Measurements from ENCODE around the gene POLR2C. TPM values are rescaled to one million over a fixed set of nuclear protein-coding genes. Genes with fewer than 3 reads are reported as not detected.
"Not testable (repeated sequence)": the region's sequence is repeated elsewhere in the genome, so short reads cannot be mapped to it uniquely, and the experiment has no call there.

POLR2C gene
- 46.9 TPM for total RNA-seq
- long read RNA-seq, transcript POLR2C-201 (9 exons, 2,057 nt) = major isoform, 53 of 64 reads
- long read RNA-seq, partial matches to known transcripts = 1 of 64 reads
- long read RNA-seq, other reads (novel, unspliced or antisense) = 8 of 64 reads

DNA sequence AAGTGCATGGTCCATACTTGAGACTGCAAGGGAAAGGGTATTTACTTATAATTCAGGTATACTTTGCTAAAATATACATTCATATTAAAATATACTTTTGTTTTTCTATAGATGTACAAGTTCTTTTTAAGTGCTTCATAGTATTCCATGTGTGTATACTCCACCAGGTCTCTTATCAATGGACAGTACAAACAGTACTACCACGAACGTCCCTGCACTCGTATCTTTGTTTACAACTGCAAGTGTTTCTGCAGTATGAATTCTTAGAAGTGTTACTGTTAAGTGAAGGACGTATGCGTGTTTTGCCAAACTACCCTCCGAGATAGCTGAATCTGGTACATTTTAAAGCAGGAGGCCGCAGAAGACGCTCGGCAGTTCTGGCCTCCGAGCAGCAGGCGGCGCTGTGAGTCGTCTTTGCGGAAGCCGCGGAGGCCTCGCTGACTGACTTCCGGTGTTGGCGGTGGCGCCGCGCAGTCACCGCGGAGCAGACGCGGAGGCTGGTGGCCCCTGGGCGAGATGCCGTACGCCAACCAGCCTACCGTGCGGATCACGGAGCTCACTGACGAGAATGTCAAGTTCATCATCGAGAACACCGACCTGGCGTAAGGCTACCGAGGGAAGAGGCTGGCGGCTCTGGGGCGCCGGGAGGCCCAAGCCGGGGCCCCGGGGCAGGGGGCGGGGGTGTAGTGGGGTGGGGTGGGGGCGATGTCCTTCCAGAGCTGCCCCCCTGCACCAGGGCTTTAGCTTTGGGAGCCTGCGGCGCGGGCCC is at the start of gene POLR2C:
POLR2C (plus strand) TSS at position 471 of the 769 bp plus-strand sequence; CDS start at position 517, 46 bp downstream.
- intact Hi-C loops (cut with DNase I) = loop anchor here (5.0 kb wide), 1 partner anchor 75 kb away; the partner anchor contains the start of gene CCDC102A
- peak; percentile 95 for DNase-seq (ENCODE audit: low spot score)

DNA sequence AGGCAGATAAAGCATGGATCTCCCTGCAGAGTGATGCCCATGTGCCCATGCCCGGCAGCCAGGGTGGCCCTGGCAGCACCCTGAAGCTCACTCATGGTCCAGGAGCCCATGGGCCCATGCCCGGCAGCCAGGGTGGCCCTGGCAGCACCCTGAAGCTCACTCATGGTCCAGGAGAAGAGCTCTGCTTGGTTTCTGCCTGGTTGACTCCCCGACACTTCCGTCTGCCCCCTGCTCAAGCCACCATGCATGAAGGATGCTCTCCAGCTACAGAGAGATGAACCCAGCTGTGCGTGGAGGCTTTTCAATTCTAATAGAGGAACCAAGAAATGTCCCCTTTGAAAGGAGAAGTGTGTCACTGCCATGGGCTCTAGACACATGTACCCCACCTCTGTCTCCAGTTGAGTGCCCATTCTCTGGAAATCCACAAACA is 49.2 kb upstream of the POLR2C start:
- peak; percentile 63 for DNase-seq (ENCODE audit: low spot score)
- intact Hi-C loops (cut with DNase I) = loop anchor here (5.0 to 10.0 kb wide), 2 partner anchors 36 to 329 kb away; no protein-coding TSS in a partner anchor

DNA sequence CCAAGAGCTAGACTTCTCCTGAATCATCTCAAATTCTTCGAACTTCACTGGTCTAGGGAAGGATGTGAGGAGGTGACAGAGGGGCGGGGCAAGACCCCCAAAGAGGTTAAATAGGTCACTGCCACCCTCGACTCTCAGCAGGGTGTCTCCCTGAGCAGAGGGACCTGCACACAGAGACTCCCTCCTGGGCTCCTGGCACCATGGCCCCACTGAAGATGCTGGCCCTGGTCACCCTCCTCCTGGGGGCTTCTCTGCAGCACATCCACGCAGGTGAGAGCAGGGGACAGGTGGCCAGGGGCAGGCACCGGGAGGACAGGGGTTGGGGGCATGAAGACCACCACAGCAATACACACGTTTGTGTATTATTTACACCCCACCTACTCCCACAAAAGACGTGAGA is 48.7 kb upstream of the POLR2C start:
- intact Hi-C loops (cut with DNase I) = loop anchor here (5.0 to 10.0 kb wide), 2 partner anchors 36 to 329 kb away; no protein-coding TSS in a partner anchor
- DNase-seq (ENCODE audit: low spot score) = peak; percentile 63

DNA sequence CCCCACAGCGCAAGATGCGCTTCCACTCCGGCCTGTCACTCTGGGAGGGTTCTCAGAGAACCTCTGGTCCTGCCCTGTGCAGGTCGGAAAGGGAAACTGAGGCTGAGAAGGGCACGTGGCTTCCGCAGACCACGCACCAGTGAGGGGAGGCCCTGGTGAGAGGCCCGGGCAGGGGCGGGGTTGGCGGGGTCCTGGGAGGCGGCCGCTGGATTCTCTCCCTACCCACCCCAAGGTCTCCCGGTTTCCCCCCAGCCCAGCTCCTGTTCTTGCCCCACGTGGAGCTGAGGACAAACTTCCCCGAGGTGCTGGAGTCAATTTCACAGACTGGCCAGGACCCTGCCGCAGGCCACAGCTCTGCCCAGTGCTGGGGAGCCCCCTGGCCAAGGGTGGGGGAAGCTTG is 46.4 kb upstream of the POLR2C start:
- intact Hi-C loops (cut with DNase I) = loop anchor here (10.0 kb wide), 1 partner anchor 331 kb away; no protein-coding TSS in a partner anchor
- peak; percentile 65 for DNase-seq (ENCODE audit: low spot score)

DNA sequence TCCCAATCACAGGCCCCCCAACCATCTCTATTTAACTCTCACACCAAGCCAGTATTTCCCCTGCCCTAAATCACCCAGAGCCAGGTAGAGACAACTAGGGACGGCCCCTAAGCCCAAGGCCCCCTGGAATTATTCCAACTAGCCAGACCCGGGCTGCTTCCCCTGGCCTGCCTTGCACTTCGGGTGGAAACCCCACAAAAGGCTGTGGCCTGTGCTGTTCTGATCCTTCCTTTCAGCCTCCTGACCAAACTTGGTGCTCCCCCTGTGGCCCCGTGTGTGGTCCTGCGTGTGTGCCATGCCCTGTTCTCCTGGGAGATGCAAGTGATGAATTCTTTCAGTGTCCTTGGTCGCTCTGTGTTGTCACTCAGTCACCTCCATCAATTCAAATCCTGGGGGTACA is 43.0 kb upstream of the POLR2C start:
- no peak for DNase-seq (ENCODE audit: low spot score)
- intact Hi-C loops (cut with DNase I) = loop anchor here (2.0 to 10.0 kb wide), 2 partner anchors 99 to 335 kb away; no protein-coding TSS in a partner anchor

DNA sequence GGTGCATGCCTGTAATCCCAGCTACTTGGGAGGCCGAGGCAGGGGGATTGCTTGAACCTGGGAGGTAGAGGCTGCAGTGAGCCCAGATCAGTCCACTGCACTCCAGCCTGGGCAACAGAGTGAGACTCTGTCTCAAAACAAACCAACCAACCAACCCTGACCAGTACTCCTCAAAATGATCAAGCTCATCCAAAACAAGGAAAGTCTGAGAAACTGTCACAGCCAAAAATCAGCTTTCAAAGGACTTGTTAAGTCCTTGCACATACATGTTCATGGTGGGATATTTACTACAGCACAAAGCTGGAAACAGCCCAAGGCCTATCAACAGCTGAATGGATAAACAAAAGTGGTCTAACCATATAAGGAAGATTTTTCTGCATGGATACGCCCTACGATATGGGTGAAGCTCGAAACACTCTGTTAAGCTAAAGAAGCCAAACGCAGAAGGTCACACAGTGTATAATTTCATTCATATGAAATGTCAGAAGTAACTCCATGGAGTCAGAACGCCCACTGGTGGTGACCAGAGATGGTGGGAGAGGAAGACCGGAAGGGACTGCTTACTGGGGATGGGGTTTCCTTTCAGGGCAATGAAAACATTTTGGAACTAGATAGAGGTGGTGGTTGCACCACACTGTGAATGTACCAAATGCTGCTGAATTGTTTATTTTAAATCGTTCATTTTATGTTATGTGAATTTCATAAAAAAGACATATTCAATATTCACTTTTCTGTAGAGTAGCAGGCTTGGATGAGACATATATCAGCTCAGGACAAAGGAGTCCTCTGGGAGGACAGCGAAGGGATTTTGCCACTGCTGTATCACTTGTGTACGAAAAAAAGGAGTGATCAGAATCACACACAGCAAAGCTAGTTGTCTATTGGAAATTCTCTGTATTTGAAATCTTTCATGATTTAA is 40.2 kb upstream of the POLR2C start:
- intact Hi-C loops (cut with DNase I) = no loop called here
- DNase-seq (ENCODE audit: low spot score) = no peak

DNA sequence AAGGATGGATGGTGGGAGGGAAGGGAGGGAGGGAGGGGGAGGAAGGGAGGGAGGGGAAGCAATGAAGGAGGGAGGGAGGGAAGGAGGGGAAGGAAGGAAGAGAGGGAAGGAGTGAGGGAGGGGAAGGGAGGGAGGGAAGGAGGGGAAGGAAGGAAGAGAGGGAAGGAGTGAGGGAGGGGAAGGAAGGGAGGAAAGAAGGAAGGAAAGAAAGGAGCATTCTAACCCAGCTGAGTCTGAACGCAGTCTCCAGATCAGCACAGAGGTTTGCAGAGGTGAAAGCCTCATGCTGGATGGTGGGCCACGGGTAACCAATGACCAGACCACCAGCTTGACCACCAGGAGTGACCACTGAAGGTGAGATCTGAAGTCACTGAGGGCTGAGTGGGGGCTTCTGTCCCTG is 39.3 kb upstream of the POLR2C start:
- DNase-seq (ENCODE audit: low spot score) = no peak
- intact Hi-C loops (cut with DNase I) = no loop called here

DNA sequence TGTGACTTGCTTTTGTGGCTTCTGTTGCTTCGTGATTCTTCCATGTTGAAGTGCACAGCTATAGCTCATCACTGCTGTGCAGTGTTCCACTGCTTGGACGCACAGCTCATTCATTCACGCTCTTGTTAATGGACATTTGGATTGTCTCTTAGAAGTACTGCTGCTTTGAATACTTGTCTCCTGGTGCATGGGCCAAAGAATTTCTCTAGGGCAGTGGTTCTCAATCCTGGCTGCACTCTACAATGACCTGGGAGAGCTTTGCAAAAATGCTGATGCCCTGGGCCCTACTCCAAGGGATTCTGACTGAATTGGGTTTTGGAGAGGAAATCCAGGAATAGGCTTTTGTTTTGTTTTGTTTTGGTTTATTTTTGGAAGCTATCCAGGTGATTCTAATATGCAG is 37.9 kb upstream of the POLR2C start:
- no peak for DNase-seq (ENCODE audit: low spot score)
- intact Hi-C loops (cut with DNase I) = no loop called here

DNA sequence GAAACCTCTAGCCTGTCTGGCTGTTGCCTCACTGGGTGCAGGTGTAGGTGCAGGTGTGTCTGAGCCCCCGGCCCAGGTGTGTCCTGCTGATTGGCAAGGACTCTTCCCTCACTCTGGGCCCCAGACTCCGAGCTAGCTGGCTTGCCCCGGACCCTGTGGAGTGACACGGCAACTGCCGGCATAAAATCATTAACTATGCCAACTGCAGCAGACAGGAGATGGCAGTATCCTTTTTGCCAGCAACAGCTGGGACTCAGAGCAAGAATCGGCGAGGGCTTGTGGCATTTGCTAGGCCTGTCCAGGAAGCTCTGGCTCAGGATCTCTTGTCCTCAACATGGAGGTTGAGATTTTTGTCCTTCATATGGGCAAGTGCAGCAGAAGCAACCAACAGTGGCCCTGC is 36.1 kb upstream of the POLR2C start:
- DNase-seq (ENCODE audit: low spot score) = no peak
- intact Hi-C loops (cut with DNase I) = no loop called here

DNA sequence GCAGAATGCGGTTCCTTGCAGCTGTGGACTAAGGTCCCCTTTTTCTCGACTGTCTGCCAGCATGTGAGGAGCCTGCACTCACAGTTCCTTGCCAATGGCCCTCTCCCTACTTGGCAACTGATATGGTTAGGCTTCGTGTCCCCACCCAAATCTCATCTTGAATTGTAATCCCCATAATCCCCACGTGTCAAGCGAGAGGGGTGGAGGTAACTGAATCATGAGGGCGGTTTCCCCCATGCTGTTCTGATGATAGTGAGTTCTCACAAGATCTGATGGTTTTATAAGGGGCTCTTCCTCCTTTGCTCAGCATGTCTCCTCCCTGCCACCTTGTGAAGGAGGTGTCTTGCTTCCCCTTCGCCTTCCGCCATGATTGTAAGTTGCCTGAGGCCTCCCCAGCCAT is 35.2 kb upstream of the POLR2C start:
- intact Hi-C loops (cut with DNase I) = no loop called here
- no peak for DNase-seq (ENCODE audit: low spot score)

DNA sequence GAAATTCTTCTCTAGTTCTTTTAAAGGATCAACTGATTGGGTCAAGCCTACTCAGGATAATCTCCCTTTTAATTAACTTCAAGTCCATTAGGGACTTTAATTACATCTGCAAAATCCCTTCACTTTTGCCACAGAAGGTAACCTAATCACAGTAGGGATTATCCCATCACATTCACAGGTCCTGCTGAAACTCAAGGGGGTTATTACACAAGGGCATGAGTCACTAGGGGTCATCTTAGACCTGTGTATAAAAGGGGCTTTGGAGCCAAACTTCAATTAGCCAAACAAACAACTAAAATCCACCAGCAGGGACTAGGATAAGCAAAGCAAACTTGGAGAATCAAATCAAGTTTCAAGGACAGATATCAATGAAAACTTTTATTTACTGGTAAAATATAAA is 34.7 kb upstream of the POLR2C start:
- intact Hi-C loops (cut with DNase I) = no loop called here

DNA sequence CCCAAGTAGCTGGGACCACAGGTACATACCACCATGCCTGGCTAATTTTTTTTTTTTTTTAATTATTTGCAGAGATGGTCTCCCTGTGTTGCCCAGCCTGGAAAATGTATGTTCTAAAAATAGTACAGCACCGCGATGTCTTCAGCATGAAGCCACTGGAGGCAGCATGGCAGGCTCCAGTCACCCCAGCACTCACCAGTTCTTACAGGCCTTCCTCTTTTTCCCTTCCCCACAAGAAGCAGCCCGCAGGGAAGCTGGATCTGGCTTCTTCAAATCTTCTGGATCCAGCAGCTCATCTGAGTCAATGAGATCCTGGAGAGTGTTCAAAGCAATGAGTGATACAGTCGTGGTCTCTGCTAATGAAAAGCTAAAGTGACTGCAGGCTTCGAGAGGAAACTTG is 31.5 kb upstream of the POLR2C start:
- intact Hi-C loops (cut with DNase I) = no loop called here
- no peak for DNase-seq (ENCODE audit: low spot score)

More for the DNA sequence above, 34.7 kb upstream of the POLR2C start:
- no peak for DNase-seq (ENCODE audit: low spot score)

DNA sequence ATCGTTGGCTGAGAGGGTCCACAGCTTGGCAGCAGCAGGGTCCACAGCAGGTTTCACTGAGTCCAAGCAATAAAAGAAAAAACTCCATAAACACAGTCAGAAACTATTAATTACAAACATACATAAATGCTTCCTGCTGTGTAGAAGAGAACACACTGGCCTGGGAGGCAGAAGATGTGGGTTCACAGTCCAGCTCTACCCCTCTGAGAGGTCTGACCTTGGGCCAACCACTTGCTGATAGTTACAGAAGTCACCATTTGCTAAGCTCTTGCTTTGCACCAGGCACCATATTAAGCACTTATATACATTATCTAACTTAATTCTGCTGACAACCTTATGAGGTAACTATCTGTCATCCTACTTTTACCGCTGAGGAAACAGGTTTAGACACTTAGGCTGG is 30.0 kb upstream of the POLR2C start:
- intact Hi-C loops (cut with DNase I) = no loop called here

DNA sequence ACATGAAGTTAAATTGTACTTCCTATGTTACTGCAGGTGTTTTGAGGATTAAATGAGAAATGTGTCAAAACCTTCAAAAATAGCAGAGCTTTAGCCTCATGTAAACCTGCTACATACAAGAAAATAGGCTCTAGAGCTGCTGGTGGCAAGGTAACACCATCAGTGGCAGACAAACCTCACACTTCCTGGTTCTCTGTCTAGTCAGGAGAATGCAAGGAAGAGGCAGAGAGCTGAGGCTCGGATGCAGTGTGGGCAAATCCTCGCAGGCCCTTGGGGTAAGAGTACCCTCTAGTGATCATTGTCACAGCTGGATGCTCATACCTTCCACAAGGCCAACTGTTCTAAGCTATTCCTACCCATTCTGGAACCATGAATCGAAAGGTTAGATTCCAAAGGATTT is 29.5 kb upstream of the POLR2C start:
- DNase-seq (ENCODE audit: low spot score) = no peak
- intact Hi-C loops (cut with DNase I) = no loop called here

More for the DNA sequence above, 30.0 kb upstream of the POLR2C start:
- DNase-seq (ENCODE audit: low spot score) = no peak

DNA sequence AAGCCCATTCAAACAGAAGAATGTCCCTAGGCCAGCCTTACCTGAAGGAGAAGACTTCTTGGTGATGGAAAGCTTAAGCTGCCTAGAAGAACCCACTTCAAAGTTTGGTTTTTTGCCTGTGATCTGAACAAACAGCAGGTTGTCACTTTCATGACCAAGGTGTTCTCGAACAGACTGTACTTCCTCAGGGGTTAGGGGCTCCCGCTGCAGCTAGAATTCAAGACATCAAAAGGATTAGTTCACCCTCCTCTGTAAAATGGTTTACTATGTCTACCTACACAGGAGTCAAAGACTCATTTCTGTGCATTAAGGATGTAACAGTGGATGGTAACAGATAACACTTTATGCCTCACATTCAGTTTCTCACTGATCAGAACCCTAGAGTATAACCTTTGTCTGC is 28.5 kb upstream of the POLR2C start:
- DNase-seq (ENCODE audit: low spot score) = no peak
- intact Hi-C loops (cut with DNase I) = no loop called here

DNA sequence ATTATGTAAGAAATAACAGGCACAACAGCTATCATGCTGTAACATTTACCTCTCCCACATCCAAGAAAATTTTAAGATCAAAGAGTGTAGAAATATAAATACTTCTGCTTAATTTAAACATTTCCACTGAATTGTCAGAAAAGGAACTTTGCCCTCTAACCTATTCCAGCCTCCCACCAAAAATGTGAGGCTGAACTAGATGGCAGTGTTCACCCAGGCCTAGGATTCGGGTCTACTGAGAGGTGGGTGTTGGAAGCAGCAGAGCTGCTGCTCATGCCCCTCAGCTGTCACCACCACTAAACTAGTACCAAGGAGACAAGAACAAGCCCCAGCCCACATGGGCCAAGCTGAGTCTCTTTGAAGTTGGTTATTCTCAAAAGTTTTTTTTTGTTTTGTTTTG is 26.6 kb upstream of the POLR2C start:
- DNase-seq (ENCODE audit: low spot score) = no peak
- intact Hi-C loops (cut with DNase I) = no loop called here

DNA sequence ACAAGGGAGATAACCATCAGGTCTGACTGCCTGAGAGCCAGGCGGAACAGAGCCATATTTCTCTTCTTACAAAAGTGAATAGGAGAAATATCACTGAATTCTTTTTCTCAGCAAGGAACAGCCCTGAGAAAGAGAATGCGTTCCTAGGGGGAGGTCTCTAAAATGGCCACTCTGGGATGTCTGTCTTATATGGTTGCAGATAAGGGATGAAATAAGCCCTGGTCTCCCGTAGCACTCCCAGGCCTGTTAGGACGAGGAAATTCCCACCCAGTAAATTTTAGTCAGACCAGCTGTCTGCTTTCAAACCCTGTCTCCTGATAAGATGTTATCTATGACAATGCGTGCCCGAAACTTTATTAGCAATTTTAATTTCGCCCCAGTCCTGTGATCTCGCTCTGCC is 22.5 kb upstream of the POLR2C start:
- intact Hi-C loops (cut with DNase I); DNase-seq (ENCODE audit: low spot score): not testable (repeated sequence)

DNA sequence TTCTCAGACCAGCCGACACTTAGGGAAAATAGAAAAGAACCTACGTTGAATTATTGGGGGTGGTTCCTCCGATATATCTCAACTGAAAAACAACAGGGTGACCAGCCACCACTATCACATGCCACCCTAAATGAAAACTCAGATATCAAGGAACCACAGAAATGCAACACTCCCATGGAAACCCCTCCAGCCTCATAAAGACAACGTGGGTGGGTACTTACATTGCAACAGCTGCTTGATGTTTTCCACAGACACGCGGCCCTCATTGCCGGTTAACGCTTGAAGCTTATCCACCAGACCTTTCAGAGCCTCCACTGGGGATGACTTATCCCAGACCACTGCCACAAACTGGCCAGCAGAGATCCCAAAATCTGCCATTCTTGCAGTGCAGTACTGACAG is 21.9 kb upstream of the POLR2C start:
- intact Hi-C loops (cut with DNase I); DNase-seq (ENCODE audit: low spot score): not testable (repeated sequence)

DNA sequence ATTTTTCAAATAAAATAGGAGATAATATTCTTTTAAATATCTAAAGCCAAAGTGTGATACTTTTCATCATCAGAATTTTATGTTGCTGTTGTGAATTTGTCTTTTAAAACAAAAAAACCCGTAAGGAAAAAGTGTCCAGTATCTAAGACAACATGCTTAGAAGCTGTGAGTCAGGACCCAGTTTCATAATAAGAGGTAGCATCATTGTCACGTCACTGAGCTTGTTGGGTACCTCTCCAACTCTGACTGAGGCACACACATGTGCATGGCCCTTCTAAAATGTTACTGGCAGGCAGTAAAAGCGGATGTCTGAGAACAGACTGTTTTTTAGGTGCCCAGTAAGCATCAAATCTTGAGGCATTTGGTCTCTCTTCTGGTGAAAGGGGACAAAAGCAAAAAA is 17.8 kb upstream of the POLR2C start:
- intact Hi-C loops (cut with DNase I) = loop anchor here (5.0 kb wide), 1 partner anchor 43 kb away; the partner anchor contains the start of gene DOK4
- DNase-seq (ENCODE audit: low spot score) = no peak

DNA sequence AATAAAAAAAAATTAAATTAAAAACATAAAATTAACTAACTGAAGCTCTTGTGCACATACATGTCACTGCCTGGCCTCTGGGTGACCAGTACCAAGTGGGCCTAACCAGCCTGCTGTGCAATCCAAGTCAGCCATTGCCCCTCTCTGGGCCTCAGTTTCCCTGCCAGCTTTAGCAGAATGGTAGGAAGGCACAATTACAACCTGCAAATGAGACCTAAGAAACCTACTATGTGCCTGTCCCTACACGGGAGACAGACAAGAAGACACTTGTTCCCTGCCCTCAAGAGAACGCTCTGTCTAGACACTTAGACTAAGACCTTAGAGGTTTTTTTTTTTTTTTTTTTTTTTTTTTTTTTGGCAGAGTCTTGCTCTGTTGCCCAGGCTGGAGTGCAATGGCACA is 17.0 kb upstream of the POLR2C start:
- no peak for DNase-seq (ENCODE audit: low spot score)
- intact Hi-C loops (cut with DNase I) = loop anchor here (5.0 kb wide), 1 partner anchor 42 kb away; the partner anchor contains the start of gene DOK4

Measured in cardiac septum (tissue), 1 donor.